HG03432 (cell line): ENCODE data around the gene GNAQ.
A peak's percentile ranks its signal among the peaks of the same experiment; 100 is the strongest.

Experiments used
- ATAC-seq: cut with Tn5 transposase; IDR thresholded peaks from one replicate; pipeline ENCODE4 v1.9.1; 2021; ENCODE audit warnings: mild to moderate bottlenecking, moderate library complexity; ENCODE audit not compliant: unreplicated experiment

The GNAQ gene

DNA sequence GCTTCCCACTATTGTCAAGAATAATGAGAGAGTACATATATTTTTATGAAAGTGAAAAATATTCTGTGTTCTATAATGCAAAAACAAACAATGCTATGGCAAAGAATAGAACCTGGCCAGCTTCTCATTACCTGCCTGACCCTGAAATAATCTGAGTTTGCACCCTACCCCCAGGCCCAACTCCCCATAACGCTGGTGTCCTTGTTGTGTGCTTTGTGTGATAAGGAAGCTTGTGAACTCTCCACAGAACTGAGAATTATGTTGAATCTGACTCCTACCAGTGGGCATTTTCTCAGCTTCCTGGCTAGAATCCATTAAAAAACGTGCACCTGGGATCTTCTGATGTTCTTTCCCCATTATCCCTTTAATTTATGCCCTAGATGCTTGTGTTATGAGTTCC is 205.5 kb downstream of the GNAQ start:
- no peak for ATAC-seq

DNA sequence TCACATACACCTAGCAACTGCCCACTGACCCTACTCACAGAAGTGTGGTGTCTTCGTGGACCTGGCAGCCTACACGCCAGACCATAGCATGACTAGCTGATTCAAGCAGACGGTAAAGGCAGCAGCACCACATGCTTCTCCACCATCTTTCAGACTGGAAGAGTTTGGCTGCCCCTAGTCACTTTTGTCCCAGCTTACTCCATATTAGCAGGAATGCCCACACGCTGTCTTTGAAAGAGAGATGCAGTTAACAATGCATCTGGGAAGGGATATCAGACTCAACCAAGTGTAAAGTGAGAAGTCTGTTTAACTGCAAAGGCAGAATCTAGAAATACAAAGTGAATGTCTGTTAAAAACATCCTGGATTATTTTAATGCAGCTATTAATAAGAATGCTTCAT is 206.2 kb downstream of the GNAQ start:
- ATAC-seq: no peak

DNA sequence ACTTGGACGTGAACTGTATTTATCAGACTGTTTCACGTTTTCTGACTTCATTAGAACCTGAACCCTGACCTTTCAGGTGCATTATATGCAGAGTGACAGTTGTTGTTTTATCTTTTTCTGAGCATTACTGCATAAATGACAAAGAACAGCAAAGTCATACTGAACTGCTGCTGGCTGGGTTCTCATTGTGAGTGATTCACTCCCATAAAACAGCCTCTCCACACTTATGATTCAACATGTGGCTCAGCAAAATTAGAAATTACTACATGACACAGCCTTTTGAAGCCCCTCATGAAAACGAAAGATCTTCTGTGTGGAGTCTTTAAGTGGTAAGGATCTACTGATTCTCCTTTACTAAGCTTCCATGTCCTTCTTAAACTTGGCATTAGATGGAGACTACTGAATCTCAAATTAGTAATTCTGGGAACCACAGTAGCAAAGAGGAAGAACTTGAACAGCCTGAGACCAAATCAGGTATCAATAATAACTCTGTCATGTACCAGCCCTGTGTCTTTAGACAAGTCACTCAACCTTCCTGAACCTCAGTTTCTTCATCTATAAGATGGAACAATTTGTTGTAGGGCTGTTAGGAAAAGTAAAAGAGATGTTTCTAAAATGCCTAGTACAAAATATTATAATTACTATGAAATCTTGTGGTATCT is 211.2 kb downstream of the GNAQ start:
- ATAC-seq: no peak

DNA sequence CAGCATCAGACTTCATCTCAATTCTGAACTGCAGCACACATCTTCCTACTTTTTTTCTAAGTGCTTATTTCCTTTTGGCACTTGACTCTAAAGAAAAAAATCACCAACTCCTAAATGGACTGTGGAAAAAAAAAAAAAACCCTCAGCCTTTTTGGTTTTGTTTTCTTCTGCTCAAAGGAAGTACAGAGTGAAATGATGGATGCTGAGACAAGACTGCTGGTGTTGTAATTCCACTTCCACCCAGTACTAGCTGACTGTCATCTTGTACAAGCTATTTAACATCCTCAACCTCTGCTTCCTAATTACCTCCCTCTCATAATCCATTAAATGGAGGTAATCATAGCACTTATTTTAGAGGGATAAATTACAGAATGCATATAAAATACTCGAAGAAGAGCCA is 212.0 kb downstream of the GNAQ start:
- ATAC-seq: no peak

DNA sequence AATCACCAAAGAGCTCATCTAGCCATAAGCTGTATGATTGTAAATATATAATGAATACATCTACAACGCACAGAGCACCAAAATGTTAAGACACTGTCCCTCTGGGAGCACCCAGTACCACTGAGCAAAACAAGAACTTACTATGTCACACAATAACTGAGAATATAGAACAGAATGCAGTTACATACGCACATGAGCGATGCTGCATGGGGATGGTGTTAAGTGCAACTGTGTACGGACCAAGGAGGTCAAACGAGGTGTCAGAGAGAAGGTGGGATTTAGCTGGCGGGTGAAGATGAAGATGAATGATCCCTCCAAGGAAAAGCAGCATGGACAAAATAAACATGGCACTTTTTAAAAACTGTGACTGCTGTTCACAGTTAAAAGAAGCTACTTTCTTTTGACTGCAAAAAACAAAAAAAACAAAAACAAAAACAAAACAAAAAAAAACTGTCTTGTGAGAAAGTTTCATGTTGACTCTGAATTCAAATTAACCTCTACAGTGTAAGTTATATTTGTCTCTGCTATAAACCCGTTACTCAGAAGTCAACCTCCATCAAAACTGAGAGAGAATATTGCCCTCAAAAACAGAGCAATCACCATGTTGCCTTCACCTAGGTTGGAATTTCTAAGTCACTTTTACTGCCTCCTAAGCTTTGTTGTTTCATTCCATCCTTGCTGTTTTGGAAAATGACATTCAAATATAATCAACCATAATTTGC is 213.9 kb downstream of the GNAQ start:
- peak; percentile 60 for ATAC-seq

DNA sequence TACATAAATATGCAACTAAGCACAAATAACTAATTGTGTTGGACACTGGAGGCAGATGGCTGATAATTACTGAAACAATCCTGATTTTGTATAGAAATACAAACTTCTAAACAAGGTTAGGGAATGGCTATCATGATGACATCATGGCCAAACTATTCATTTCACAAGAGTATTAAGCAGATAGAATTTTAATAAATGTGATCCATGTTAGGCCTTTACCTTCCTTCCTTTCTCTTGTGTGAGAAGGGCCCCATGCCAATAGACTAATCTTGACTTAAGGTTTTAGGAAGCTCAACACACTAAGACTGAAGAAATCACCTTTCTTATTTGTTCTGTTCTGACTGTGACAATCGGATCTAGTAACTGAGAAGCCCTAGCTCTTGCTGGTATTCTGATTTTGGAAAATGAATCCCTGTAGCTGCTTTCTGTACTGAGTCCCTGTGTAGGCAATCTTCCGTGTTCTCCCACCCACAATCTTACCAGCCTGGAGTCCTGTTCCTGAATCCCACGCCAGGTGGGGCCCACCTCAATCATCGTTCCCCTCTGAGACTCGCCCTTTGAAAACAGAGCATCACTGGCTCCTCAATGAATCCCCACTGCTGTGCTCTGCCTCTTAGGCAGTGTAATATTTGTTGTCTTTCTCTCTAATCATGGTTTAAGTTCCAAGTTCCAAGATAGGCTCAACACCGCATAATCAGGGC is 214.8 kb downstream of the GNAQ start:
- ATAC-seq: no peak

DNA sequence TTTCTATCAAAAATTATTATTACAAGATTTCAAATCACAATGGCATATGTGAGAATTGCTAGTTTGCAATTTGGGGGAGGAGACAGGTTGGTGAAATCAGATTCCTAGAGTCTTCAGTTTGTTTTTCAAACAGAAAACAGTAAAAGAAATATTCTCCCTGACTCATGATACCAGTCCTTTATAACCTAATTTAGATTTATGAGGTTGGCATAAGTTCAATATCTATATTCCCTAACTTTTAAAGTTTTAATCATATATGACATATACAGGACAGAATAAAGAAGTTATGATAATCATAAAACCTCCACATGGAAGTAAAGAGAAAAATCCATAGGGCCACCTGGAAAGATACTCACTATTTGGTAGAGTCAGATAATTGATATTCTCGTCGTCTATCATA is 216.4 kb downstream of the GNAQ start:
- no peak for ATAC-seq

DNA sequence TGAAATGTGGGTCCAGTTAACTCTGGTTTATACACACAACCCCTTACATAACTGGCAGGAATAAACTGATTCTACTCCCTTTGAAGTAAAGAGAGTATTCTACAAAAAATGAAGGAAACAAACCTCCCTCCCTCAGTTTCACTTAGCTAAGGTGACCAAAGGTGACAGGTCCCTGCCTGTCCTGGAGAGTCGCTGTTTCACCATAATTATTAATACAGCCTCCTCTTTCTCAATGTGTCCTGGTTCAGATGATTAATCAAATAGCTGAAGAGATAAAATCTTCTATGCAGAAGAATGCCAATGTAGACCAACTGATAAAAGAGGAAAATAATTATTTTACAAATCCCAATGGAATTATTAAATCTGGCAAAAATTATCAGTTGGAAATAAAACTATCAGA is 219.8 kb downstream of the GNAQ start:
- no peak for ATAC-seq

DNA sequence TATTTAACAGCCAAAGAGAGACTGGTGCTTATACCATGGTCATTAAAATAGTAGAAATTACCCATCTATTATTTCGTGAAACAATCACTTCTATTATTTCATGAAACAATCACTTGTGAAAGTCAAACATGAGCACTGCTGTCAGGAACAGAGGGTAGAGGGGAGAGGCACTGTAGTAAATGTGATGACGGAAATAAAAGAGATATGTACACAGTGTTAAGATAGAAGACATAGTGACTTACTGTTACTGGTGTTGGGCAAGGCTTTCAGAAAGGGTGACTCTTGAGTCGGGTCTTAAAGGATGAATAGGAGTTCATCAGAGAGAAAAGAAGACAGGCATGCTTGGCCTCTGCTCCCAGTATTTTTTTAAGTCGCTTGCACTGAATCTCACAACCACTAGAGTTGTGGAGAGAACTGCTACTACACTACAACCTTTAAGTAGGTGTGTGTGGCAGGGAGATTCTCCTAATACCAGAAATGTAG is 220.9 kb downstream of the GNAQ start:
- no peak for ATAC-seq

DNA sequence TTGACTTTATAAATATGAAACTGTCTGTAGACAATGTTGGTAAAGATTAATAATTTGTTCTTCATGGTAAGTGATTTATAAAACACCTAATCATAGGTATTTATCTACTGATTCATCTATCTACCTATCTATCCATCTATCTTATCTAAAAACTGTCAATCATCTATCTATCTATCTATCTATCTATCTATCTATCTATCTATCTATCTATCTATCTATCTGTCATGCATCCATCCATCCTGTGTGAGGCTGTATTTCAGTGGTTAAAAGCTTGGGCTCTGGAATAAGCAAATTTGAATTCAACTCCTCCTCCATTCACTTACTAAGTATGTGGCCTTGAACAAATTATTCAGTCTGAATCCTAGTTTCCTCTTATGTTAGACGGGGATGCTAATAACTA is 221.6 kb downstream of the GNAQ start:
- ATAC-seq: no peak

DNA sequence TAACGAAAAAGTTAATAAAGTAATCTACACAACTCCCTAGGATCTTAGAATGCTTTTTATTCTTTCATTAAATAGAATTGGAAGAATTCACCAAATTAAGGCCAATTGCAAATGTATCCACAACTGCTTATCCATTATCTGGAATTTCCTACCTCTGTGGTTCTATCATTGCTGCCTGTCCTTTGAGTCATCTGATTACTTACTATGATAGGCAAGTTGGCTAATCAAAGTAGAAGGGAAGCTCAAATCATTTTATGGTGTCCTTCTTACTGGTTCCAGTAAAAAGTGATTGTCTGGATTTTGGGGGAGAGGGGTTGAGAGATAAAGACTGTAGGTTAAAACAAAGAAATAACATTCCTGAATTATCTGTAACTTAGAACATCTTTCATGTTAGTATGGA is 222.1 kb downstream of the GNAQ start:
- ATAC-seq: no peak

DNA sequence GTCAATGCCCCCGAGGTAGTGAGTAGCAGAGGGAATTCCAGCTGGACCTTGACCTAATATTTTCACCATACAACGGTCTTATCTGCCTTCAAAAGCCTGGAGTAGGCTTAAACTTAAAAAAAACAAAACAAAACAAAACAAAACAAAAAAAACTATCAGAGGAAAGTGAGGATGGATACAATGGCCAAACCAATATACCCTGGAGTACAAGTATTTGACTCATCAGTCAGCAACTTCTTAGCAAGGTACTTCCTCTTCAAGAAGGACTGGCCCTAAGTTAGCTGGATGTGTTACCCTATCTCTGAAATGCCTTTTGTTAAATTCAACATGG is 222.9 kb downstream of the GNAQ start:
- ATAC-seq: no peak

DNA sequence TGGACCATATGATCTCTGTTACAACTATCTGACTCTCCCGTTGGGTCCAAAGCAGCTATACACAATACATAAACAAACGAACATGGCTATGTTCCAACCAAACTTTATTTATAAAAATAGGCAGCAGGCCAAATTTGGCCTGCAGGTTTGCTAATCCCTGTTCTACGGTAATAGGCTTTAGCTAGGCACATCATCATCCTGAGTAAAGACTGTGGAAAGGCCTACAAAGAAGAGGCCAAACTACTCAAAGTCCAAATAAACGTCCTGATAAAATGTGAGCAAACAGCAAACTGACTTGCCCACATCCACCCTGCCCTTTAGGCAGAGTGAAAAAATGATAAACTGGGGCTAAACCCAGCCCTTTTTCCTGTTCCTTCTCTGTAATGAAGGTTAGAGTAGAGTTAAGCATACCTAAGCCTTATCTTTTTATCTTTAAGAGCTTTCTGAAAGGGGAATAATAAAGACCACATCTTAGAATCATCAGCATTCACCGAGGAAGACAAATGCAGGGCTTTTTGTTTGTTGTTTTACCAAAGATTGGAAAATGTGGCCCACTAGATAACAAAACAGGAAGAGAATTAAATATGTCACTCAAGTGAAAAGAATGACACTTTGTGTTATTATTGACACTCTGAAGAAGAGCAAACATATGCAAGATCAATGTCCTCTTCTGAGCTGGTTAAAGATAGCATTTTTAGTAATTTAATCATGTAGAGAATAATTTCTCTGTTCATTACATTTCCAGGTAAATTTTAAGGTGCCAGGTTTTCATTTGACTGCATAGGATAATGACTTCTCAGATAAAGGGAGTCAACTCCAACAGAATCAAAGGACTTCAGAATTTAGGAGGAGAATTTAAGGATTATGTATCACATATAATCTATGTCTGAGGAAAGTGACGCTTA is 223.5 kb downstream of the GNAQ start:
- no peak for ATAC-seq

DNA sequence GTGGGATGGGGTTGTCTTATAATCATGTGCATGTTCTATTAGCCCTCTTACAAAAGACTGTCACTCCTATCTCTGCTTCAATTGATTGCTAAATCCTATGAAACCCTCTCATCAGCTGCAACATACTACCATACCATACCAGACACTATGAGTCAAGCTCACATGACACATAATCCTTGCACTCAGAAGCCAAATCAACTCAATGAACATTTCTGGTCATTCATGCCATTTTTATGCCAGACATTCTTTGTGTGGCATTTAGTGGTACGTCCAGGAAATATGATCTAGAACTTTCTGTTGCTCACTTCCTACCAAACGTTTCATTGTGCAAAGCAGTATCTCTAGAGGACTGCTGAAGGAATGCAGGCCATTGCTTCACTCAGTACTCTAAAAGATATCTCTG is 224.3 kb downstream of the GNAQ start:
- no peak for ATAC-seq

DNA sequence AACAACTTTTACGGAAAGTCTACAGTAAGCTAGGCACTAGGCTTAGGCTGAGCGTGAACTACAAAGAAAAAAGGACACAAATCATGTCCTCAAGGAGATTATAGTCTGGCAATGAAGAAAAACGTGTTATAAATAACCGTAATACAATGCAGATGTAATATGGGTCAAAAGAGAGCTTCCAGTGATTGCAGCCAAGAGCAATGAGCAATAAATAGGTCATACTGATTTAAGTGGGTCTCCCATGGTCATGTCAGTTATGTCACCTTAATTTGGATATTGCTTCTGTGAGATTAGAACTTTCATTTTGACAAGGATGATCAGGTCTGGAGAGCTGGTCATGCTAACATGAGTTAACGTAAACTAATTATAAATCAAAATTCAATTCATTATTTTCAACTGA is 224.9 kb downstream of the GNAQ start:
- no peak for ATAC-seq

DNA sequence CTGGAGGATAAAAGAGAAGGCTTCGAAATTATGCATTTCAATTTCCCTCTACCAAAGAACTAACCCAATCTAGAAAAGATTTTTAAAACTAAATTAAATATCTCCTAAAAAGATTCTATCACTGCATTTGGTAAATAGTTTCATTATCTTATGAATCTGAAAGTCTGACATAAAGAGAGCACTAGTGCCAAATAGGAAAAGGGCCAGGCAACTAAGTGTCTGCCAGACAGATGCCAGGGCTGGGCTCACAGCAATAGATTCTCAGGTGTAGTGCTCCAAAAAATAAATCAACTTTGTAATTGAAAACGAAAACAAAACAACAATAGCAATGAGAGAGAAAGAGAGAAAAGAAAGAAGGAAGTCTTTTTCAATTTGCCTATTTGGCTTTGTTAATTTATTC is 225.8 kb downstream of the GNAQ start:
- no peak for ATAC-seq

DNA sequence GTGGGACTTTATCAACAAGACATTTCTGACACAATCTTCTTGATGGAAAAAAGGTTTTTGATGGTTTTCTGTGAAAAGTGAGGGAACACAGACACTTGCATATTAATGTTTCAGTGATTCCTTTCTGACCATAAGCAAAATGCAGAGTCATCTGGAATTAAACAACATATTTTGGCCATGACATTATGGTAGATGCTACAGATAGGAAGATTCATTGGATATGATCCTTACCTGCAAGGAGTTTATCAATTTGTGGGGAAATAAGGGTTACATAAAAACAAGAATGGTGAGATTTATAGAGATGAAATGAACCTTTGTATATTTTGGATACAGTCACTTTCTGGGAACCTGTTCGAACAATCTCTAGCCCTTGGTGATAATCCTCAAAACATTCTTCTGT is 228.2 kb downstream of the GNAQ start:
- ATAC-seq: no peak

DNA sequence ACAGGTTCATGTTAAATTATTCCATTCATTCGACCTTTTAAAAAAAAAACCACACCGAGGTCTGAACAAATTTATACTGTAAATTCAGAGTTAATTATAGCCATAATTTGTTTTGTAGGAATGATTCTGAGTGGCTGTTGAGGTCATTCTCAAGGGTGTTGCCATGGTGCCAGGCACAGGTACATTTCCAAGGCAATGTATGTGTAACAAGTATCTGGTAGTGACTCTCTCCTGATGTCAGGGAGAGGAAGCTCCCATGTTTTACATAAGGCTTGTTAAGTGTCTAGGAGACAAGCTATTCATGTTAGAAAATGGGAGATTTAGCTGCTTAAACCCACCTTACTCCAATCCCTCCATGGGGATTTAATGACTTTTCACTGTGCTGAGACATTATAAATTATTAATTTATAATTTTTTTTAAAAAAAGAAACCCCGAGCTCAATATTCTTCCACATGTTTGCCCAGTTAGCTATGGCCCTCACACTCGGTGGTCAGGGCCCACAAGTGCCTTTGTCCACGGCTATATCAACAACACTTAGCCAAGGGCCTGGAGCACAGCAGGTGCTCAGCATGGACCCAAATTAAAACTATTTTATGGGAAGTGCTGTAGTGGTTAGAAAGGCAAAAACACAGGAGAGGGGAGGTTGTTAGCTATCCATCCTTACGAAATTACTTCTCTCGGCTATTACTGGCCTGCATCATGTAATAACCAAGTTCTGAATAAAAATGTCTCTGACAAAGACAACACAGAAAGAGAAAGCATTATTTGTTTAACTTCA is 228.9 kb downstream of the GNAQ start:
- ATAC-seq: no peak

DNA sequence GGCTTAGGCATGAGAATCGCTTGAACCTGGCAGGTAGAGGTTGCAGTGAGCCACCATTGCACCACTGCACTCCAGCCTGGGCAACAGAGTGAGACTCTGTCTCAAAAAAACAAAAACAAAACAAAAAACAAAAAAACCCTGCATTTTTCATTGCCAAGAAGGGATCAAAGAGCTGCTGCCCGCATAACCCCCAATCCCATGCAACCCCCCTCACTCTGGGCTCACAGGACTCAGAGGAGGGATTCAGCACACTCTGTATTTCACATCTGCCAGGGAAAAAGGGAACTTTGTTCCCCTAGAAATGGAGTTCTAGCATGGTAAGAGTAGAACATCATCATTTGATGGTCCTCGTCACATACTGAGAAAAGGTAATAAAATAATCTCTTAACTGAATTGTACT is 229.5 kb downstream of the GNAQ start:
- no peak for ATAC-seq

DNA sequence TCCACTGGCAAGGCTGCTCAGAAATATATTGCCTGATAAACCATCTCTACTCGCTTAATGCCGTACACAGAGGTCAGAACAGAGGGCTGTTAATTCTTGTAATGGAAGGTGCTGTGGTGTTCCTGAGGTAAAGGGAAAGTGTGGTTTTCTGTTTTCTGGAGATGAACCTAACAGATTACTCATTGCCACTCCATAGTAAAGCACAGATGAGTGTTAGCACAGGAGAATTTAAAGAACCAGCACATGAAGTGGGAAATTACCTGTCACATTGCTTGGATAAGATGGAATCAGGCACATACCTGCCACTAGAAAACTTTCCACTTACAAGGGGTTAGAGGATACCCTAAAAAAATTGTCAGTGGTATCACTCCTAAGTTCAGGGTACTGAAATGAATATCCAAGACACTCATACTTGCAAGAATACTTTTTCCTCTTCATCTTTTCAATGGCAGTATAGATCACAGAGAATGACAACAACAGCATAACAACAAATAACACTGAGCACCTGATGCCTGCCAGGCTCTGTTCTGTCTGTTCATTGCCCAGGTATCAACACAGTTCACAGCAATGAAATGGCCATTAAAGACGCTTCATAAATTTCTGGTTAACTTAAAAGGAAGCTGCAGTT is 230.6 kb downstream of the GNAQ start:
- ATAC-seq: no peak
